22Rv1 (cell line): ENCODE data around the gene ERI3.

Source experiments
- H3K27ac ChIP-seq: fragments of 450-650 bp; 2 replicates; pipeline ENCODE4 v1.5.1; 2017
- CTCF ChIP-seq: fragments of 450-650 bp; IDR thresholded peaks from 2 replicates; pipeline ENCODE4 v1.5.1; 2017; ENCODE audit warnings: mild to moderate bottlenecking
- ZFX ChIP-seq: fragments of 450-650 bp; IDR thresholded peaks from 2 replicates; pipeline ENCODE4 v1.6.1; 2017; ENCODE audit warnings: antibody characterized with exemption, borderline replicate concordance

Gene ERI3

GRCh38 chr1:44354840-44355581 lies at the start of gene ERI3:
Gene ERI3, minus strand, starts transcription at chr1:44355257. Its CDS starts 231 bp downstream, at chr1:44355026.
- H3K27ac ChIP-seq = peak within 1 kb of the TSS; percentile 44
- TF ChIP-seq ZFX (no peak), CTCF (no peak)

- no peak for TF ChIP-seq ZFX
- no peak for TF ChIP-seq CTCF
- no peak overlapping the region for H3K27ac ChIP-seq
Observed at GRCh38 chr1:44401256-44402228, 46.5 kb upstream of the ERI3 start.

GRCh38 chr1:44390277-44390676 lies 35.2 kb upstream of the ERI3 start:
- TF ChIP-seq ZFX (no peak), CTCF (no peak)
- H3K27ac ChIP-seq = no peak overlapping the region

- H3K27ac ChIP-seq = no peak overlapping the region
- TF ChIP-seq ZFX (no peak), CTCF (no peak)
Observed at GRCh38 chr1:44389437-44389836, 34.4 kb upstream of the ERI3 start.

- TF ChIP-seq CTCF (no peak), ZFX (no peak)
Observed at GRCh38 chr1:44388551-44388950, 33.5 kb upstream of the ERI3 start.

GRCh38 chr1:44380666-44381177 lies 25.7 kb upstream of the ERI3 start:
- no peak for TF ChIP-seq ZFX
- no peak for TF ChIP-seq CTCF
- no peak overlapping the region for H3K27ac ChIP-seq

More at GRCh38 chr1:44388551-44388950, 33.5 kb upstream of the ERI3 start:
- H3K27ac ChIP-seq = no peak overlapping the region
